SKM-1 (cell line): ENCODE results near the gene NCDN.

ENCODE experiments used
- DNase-seq: peaks from one replicate; lab custom pipeline; 2025; ENCODE audit not compliant: unreplicated experiment; lab: John Stamatoyannopoulos, UW

The NCDN gene

DNA sequence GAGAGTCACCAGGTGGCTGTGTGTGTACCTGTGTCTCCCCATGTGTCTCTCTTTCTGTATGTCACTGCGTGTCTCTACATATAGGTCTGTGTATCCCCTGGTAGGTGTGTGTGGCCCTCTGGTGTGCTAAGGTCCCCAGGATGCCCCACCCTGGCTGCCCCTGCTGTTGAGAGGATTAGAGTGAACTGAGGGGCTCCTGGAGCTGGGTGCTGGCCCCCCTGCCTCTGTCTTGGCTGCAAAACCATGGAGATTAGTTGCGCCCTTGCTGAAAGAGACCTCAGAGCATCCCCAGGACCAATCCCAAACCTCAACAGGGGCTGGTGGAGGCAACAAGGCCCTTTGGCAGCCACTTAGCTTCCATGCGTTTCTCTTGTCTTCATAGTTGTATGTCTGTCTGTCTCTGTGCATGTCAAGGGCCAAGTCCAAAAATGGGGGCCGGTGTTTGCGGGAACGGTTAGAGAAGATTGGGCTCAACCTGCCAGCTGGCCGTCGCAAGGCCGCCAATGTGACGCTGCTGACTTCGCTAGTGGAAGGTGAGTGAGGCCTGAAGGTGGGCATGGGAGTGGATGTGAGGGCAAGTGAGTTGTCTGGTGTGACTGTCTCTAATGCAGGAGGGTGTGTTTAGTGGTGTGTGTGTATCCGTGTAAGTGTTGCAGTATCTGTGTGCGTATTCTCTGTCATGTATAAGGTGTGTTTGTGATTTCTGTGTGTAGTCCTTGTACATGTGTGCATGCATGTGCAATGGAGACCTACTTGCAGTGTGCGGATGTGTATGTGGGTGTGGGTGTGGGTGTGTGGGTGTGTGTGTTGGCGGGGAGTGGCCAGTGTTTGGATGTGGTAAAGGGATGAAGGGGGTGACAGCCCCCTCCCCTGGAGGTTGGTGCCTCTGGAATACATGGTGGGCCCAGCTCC lies 32.2 kb downstream of the NCDN start:
- no peak for DNase-seq

- no peak for DNase-seq
Observed at GRCh38 chr1:35590476-35591040, 33.0 kb downstream of the NCDN start.

DNA sequence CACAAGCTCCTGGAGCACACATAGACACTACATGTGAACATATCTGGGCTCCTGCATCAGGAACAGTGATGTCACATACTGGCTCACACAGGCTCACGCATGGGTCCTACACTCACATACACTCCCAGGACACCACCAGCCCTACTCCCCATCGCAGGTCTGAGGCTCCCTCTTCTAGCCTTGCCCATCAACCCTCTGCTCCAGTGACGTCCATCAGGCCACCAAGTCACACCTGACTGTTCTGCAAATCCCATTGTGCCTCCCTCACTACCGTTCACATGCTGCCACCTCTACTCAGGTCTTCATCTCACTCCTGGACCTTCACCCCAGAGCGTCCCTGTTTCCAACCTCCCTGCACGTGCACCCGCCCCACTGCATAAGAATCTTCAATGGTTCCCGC lies 33.6 kb downstream of the NCDN start:
- no peak for DNase-seq

- DNase-seq, result no peak
Observed at GRCh38 chr1:35592991-35593769, 35.6 kb downstream of the NCDN start.

GRCh38 chr1:35594005-35594760 lies 36.6 kb downstream of the NCDN start:
- DNase-seq, result no peak

- no peak for DNase-seq
Observed at GRCh38 chr1:35595684-35596083, 38.1 kb downstream of the NCDN start.

GRCh38 chr1:35597870-35598269 lies 40.3 kb downstream of the NCDN start:
- DNase-seq, result no peak

DNA sequence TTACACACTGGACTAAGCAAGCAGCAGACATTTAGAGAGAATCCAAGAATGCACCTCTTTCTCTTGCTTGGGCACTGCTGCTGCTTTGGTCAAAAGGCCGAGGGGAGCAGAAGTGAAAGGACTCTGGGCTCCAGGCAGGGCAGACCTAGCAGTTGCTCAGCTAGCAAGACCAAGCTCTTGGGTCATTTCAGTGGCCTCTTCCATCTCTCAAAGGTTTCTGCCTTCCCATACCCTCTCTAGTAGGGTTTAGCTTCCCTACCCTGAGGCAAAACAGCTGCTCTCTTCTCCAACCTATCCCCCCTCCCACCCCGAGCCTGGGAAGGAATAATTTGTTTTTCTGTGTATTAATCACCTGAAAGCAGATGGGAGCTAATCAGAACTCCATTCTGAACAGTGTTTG lies 41.3 kb downstream of the NCDN start:
- no peak for DNase-seq

DNA sequence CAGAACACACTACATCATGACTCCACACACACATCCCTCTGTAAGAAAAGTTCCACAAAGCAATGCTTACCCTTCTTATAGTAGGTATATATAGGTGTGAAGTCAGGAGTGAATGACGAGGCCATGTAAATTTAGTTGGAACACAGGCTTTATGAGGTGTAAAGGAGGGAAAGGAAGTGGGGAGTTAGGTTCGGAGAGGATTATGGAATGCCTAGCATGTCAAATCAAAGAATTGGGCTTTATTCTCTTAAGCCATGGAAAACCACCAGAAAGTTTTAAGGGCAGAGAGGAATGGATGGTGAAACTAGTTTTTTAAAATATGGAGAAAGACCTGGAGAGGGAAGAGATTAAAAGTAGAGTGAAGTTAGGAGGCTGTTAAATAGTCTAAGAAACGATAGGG lies 41.8 kb downstream of the NCDN start:
- DNase-seq, result no peak

- no peak for DNase-seq
Observed at GRCh38 chr1:35600593-35600992, 43.0 kb downstream of the NCDN start.

DNA sequence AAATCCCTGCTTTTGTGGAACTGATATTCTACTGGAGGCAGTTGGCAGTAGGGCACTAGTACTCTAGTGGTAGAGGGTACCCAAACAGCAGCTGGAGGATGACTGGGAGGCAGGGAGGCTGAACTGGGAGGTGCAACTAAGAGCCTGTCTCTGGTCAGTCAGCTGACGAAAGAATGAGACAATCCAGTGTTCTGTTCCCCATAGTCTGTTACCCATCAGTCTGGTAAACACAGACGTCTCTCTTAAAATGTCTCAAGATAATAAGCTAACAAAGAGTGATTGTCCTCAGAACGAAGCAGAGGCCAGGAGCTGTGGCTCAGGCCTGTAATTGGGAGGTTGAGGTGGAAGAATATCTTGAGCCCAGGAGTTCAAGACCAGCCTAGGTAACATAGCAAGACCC lies 45.9 kb downstream of the NCDN start:
- no peak for DNase-seq

DNA sequence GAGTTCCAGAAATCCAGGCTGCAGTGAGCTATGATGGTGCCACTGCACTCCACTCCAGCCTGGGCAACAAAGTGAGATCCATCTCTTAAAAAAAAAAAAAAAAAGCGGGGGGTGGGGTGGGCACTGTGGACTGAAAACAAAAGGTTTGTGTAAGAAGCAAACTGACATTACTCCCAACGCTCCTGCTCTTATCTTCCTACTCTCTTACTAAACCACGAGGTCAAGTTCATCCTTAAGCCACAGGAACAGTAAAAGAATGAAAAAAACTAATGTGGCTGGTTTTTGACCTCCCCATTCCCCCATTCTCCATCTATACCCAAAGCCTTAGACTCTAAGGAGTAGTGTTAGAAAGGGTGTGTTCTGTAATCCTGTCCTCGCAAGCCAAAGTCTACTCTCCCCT lies 46.3 kb downstream of the NCDN start:
- DNase-seq, result no peak

DNA sequence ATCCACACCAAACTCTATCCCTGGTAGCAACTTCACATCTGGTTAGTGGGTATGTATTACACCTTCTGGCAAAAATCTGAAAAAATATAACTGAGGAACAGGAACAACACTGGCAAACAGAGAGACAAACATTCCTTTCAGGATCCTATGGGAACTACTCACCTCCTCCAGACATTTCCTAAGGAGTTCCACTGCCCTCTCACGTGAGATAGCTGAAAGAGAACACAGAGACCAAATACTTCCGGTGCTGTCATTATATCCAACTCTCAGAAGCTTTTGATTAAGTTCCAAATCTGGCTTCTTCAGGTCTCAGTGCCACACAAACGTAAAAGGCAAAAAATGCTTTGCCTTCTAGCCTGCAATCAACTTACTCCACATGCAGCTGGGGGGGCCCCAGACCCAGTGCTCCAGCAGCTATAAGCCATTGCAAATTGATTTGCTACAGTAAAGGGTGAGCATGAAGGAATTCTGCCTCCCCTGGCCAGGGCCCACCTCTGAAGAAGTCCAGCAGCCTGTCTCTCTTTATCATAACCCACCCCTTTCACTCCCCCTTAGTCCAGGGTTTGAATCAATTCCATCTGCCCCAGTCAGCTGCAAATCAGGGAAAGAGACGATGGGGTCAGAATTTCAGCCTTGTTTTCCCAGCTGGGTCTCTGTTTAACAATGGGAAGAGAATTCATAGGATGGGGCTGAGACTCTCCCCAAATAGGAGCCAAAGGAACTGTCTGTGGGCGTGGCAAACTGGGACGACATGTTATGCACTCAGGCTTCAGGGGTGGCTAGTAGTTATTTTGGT lies 47.7 kb downstream of the NCDN start:
- DNase-seq, result no peak

- no peak for DNase-seq
Observed at GRCh38 chr1:35605867-35606182, 48.2 kb downstream of the NCDN start.

- no peak for DNase-seq
Observed at GRCh38 chr1:35611655-35612054, 54.1 kb downstream of the NCDN start.

DNA sequence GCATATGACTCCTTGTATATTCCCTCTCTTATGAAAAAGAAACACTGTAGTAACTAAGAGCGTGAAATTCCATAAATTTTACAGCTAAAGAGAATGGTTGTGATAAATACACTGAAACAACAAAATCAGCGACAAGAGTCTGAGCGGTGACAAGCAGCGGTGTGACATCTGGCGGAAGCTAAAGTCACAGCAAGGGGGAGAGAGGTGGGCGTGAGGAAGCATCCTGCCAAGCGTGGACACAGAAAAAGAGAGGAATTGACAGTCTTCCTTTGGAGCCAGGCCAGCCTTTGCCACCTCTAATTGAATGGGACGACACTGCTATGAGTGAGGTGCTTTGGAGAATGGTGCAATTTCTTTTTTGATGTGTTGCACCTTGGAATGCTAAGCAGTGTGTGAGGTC lies 57.8 kb downstream of the NCDN start:
- no peak for DNase-seq
